Measurements from ENCODE around the gene CRLF2. TPM values are rescaled to one million over a fixed set of nuclear protein-coding genes. Genes with fewer than 3 reads are reported as not detected.
A peak's percentile ranks its signal among the peaks of the same experiment; 100 is the strongest.

Gene CRLF2
- total RNA-seq, 2 donors from 2014 or later = not detected

GRCh38 chrX:1249101-1249887 lies 36.8 kb upstream of the CRLF2 start:
- peaks cover 14% of the 10 kb centered on the region for H3K9me3 ChIP-seq (ENCODE audit: control insufficient read depth, low read length)
- H3K4me1 ChIP-seq (ENCODE audit: control insufficient read depth, insufficient read depth, low read length) = peaks cover 9% of the 10 kb centered on the region
- Mint-ChIP-seq H3K36me3 (ENCODE audit: low read depth) (peaks cover 21% of the 10 kb centered on the region), H3K4me1 (no peaks in the 10 kb centered on the region), H3K27ac (peak overlapping the region; percentile 95), H3K4me3 (peak overlapping the region; percentile 52), H3K9me3 (peaks cover 25% of the 10 kb centered on the region), H3K27me3 (ENCODE audit: insufficient read depth) (no peaks in the 10 kb centered on the region)
- TF ChIP-seq, protein P1, sequence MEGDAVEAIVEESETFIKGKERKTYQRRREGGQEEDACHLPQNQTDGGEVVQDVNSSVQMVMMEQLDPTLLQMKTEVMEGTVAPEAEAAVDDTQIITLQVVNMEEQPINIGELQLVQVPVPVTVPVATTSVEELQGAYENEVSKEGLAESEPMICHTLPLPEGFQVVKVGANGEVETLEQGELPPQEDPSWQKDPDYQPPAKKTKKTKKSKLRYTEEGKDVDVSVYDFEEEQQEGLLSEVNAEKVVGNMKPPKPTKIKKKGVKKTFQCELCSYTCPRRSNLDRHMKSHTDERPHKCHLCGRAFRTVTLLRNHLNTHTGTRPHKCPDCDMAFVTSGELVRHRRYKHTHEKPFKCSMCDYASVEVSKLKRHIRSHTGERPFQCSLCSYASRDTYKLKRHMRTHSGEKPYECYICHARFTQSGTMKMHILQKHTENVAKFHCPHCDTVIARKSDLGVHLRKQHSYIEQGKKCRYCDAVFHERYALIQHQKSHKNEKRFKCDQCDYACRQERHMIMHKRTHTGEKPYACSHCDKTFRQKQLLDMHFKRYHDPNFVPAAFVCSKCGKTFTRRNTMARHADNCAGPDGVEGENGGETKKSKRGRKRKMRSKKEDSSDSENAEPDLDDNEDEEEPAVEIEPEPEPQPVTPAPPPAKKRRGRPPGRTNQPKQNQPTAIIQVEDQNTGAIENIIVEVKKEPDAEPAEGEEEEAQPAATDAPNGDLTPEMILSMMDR (conservative IDR thresholded peaks at IDR 0.05) = no peak
- H3K27ac ChIP-seq (ENCODE audit: low read depth, low read length) = peak overlapping the region; percentile 89
- peak; percentile 88 for DNase-seq
- peak overlapping the region; percentile 77 for H3K4me3 ChIP-seq (ENCODE audit: low read length)
- no peaks in the 10 kb centered on the region for H3K27me3 ChIP-seq (ENCODE audit: control insufficient read depth, insufficient read depth, low read length, poor library complexity, severe bottlenecking)
- WGBS, 2 experiments (ENCODE audit: insufficient coverage in 1 of 2, insufficient read length in 1 of 2) = 17 to 18% methylated on average over 13 to 22 of the region's 22 CpGs
- H3K36me3 ChIP-seq (ENCODE audit: control insufficient read depth, insufficient read depth, low read length) = no peaks in the 10 kb centered on the region
- H3K9ac ChIP-seq (ENCODE audit: extremely low read depth, low read length, poor library complexity, severe bottlenecking) = peak overlapping the region; percentile 86

DNA sequence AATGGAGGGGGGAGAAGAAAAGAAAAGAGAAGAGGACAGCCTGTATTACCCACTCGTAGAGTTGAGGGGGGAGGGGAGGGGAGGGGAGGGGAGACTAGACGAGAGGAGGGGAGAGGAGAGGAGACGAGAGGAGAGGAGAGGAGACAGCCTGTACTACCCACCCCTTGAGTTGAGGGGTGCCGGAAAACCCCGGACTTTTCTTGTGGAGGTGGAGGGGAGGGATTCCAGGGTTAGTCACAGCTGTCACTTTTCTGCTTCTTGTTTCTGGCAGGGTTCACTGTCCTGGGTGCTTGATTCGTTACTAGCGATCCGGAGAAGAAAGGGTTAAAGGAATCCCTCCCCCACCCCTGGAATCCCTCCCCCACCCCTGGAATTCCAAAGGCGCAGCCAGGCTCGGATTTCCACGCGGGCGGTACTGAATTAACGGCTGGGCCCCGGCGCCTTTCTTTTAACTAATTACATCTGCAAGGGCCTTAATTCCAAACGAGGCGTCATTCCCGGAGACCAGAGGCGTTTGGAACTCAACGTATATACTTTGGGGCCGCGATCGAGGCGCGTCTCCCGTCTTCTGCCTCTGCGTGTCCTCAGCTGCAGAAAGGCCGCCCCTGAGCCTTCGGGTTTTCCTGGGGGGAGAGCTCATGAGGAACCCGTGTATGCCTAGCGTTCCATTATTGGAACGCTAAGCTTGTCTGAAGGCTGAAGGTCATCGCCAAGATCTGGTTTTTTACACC lies 36.0 kb upstream of the CRLF2 start:
- H3K27ac ChIP-seq (ENCODE audit: low read depth, low read length) = peak overlapping the region; percentile 89
- WGBS, 2 experiments (ENCODE audit: insufficient coverage in 1 of 2, insufficient read length in 1 of 2) = 0% methylated on average over 18 to 33 of the region's 34 CpGs
- peak overlapping the region; percentile 95 for H3K27ac Mint-ChIP-seq
- H3K4me3 Mint-ChIP-seq = peak overlapping the region; percentile 52
- peaks cover 9% of the 10 kb centered on the region for H3K4me1 ChIP-seq (ENCODE audit: control insufficient read depth, insufficient read depth, low read length)
- H3K27me3 Mint-ChIP-seq (ENCODE audit: insufficient read depth) = no peaks in the 10 kb centered on the region
- no peaks in the 10 kb centered on the region for H3K4me1 Mint-ChIP-seq
- H3K4me3 ChIP-seq (ENCODE audit: low read length) = peak overlapping the region; percentile 77
- peak overlapping the region; percentile 86 for H3K9ac ChIP-seq (ENCODE audit: extremely low read depth, low read length, poor library complexity, severe bottlenecking)
- TF ChIP-seq, protein P1 (conservative IDR thresholded peaks at IDR 0.05) = no peak
- H3K27me3 ChIP-seq (ENCODE audit: control insufficient read depth, insufficient read depth, low read length, poor library complexity, severe bottlenecking) = no peaks in the 10 kb centered on the region
- H3K9me3 ChIP-seq (ENCODE audit: control insufficient read depth, low read length) = peaks cover 11% of the 10 kb centered on the region
- H3K36me3 ChIP-seq (ENCODE audit: control insufficient read depth, insufficient read depth, low read length) = no peaks in the 10 kb centered on the region
- H3K9me3 Mint-ChIP-seq = peaks cover 17% of the 10 kb centered on the region
- H3K36me3 Mint-ChIP-seq (ENCODE audit: low read depth) = peaks cover 14% of the 10 kb centered on the region
- peak; percentile 96 for DNase-seq

GRCh38 chrX:1246816-1247215 lies 34.4 kb upstream of the CRLF2 start:
- Mint-ChIP-seq H3K27me3 (ENCODE audit: insufficient read depth) (no peaks in the 10 kb centered on the region), H3K36me3 (ENCODE audit: low read depth) (peaks cover 2% of the 10 kb centered on the region), H3K4me1 (peaks cover 2% of the 10 kb centered on the region), H3K27ac (no peak overlapping the region), H3K4me3 (no peak overlapping the region), H3K9me3 (peaks cover 5% of the 10 kb centered on the region)
- Histone ChIP-seq H3K9ac (ENCODE audit: extremely low read depth, low read length, poor library complexity, severe bottlenecking) (no peak overlapping the region), H3K4me1 (ENCODE audit: control insufficient read depth, insufficient read depth, low read length) (peaks cover 9% of the 10 kb centered on the region), H3K36me3 (ENCODE audit: control insufficient read depth, insufficient read depth, low read length) (no peaks in the 10 kb centered on the region), H3K27me3 (ENCODE audit: control insufficient read depth, insufficient read depth, low read length, poor library complexity, severe bottlenecking) (no peaks in the 10 kb centered on the region), H3K9me3 (ENCODE audit: control insufficient read depth, low read length) (peaks cover 2% of the 10 kb centered on the region), H3K4me3 (ENCODE audit: low read length) (no peak overlapping the region), H3K27ac (ENCODE audit: low read depth, low read length) (no peak overlapping the region)
- WGBS, 2 experiments (ENCODE audit: insufficient coverage in 1 of 2, insufficient read length in 1 of 2) = 16 to 21% methylated on average over 14 to 18 of the region's 18 CpGs
- TF ChIP-seq, protein P1 (conservative IDR thresholded peaks at IDR 0.05) = peak; percentile 95
- peak; percentile 97 for DNase-seq

Data from endodermal cell (in vitro differentiated cells).